Frontal cortex (tissue), 4 donors: ENCODE results near the gene GLUD2. TPM values are rescaled to one million over a fixed set of nuclear protein-coding genes. Genes with fewer than 3 reads are reported as not detected.
A peak's percentile ranks its signal among the peaks of the same experiment; 100 is the strongest.
"Not testable (repeated sequence)": the region's sequence is repeated elsewhere in the genome, so short reads cannot be mapped to it uniquely, and the experiment has no call there.

Source experiments
- DNase-seq, 2 donors: peaks; one replicate each; pipeline ENCODE4 v3.0.0; 2012; ENCODE audit warnings: low spot score in 2 of 2
- FAIRE-seq: peaks from 2 replicates; lab custom pipeline; 2012; peaks lifted over from hg19 to GRCh38; lab: Jason Lieb, UNC
- total RNA-seq: library from RNA; depleted of rRNA; stranded (reverse); fragments of >200 nt; gene quantifications from one replicate; pipeline ENCODE4 v1.2.3, GENCODE V29; 2014
- donor health status: control.
- donor health status: control.
- donor health status: control.

GLUD2 gene
- 1.2 TPM for total RNA-seq

- not testable (repeated sequence) for FAIRE-seq
Measured at GRCh38 chrX:121047441-121048419, at the start of gene GLUD2. Gene GLUD2 (plus strand): TSS chrX:121047610. CDS start chrX:121047685, 75 bp downstream.

GRCh38 chrX:120999413-120999812 is 48.0 kb upstream of the GLUD2 start:
- DNase-seq (no peak), FAIRE-seq (no peak)

More at GRCh38 chrX:121047441-121048419, at the start of gene GLUD2:
- DNase-seq = peak; percentile 18 to 31

GRCh38 chrX:121000589-121000988 is 46.8 kb upstream of the GLUD2 start:
- FAIRE-seq (no peak), DNase-seq (no peak)

GRCh38 chrX:121008920-121009319 is 38.5 kb upstream of the GLUD2 start:
- no peak for DNase-seq
- no peak for FAIRE-seq

- DNase-seq = no peak
Measured at GRCh38 chrX:121009764-121010163, 37.6 kb upstream of the GLUD2 start.

GRCh38 chrX:121010218-121010617 is 37.2 kb upstream of the GLUD2 start:
- peak; percentile 33 for FAIRE-seq
- DNase-seq = no peak

More at GRCh38 chrX:121009764-121010163, 37.6 kb upstream of the GLUD2 start:
- no peak for FAIRE-seq

- FAIRE-seq (no peak), DNase-seq (no peak)
Measured at GRCh38 chrX:121011254-121011653, 36.2 kb upstream of the GLUD2 start.

- DNase-seq (no peak), FAIRE-seq (no peak)
Measured at GRCh38 chrX:121013897-121014455, 33.4 kb upstream of the GLUD2 start.

GRCh38 chrX:121014826-121015225 is 32.6 kb upstream of the GLUD2 start:
- DNase-seq = no peak
- no peak for FAIRE-seq

GRCh38 chrX:121028419-121028818 is 19.0 kb upstream of the GLUD2 start:
- FAIRE-seq (no peak), DNase-seq (no peak)

- DNase-seq (no peak), FAIRE-seq (no peak)
Measured at GRCh38 chrX:121030083-121030482, 17.3 kb upstream of the GLUD2 start.

GRCh38 chrX:121032531-121032930 is 14.9 kb upstream of the GLUD2 start:
- DNase-seq (no peak), FAIRE-seq (no peak)

GRCh38 chrX:121036137-121036536 is 11.3 kb upstream of the GLUD2 start:
- DNase-seq (no peak), FAIRE-seq (no peak)

GRCh38 chrX:121036951-121037350 is 10.5 kb upstream of the GLUD2 start:
- FAIRE-seq (no peak), DNase-seq (no peak)

GRCh38 chrX:121050781-121051180 is 3.4 kb downstream of the GLUD2 start:
- FAIRE-seq (no peak), DNase-seq (no peak)

GRCh38 chrX:121052122-121052521 is 4.7 kb downstream of the GLUD2 start:
- DNase-seq (no peak), FAIRE-seq (no peak)

- FAIRE-seq = no peak
- no peak for DNase-seq
Measured at GRCh38 chrX:121062289-121062688, 14.9 kb downstream of the GLUD2 start.

GRCh38 chrX:121064579-121064978 is 17.2 kb downstream of the GLUD2 start:
- DNase-seq = no peak

GRCh38 chrX:121084247-121084646 is 36.8 kb downstream of the GLUD2 start:
- FAIRE-seq = not testable (repeated sequence)

More at GRCh38 chrX:121064579-121064978, 17.2 kb downstream of the GLUD2 start:
- no peak for FAIRE-seq

GRCh38 chrX:121084903-121085611 is 37.6 kb downstream of the GLUD2 start:
- FAIRE-seq = no peak
- no peak for DNase-seq

More at GRCh38 chrX:121084247-121084646, 36.8 kb downstream of the GLUD2 start:
- DNase-seq = not testable (repeated sequence)
